GM12891 (cell line): Measurements from ENCODE around the gene TSKU.

Source experiments
- PAX5 ChIP-seq: IDR thresholded peaks from 2 replicates; pipeline ENCODE4 v1.6.1; 2011; ENCODE audit warnings: low read length, moderate library complexity, mild to moderate bottlenecking; ENCODE audit not compliant: insufficient read depth, severe bottlenecking
- POLR2A ChIP-seq: IDR thresholded peaks from 2 replicates; pipeline ENCODE4 v1.6.1; 2011; ENCODE audit warnings: low read depth, low read length, control low read depth
- POLR2AphosphoS5 ChIP-seq: IDR thresholded peaks from 2 replicates; pipeline ENCODE4 v1.6.1; 2011; ENCODE audit warnings: low read depth, low read length, control low read depth
- POU2F2 ChIP-seq: IDR thresholded peaks from 2 replicates; pipeline ENCODE4 v1.6.1; 2011; ENCODE audit warnings: low read depth, mild to moderate bottlenecking, control low read depth, low read length, moderate library complexity
- SPI1 ChIP-seq: IDR thresholded peaks from 2 replicates; pipeline ENCODE4 v1.6.1; 2011; ENCODE audit warnings: low read depth, low read length, control low read depth
- TAF1 ChIP-seq: IDR thresholded peaks from 2 replicates; pipeline ENCODE4 v1.6.1; 2011; ENCODE audit warnings: low read depth, low read length, control low read depth

DNA sequence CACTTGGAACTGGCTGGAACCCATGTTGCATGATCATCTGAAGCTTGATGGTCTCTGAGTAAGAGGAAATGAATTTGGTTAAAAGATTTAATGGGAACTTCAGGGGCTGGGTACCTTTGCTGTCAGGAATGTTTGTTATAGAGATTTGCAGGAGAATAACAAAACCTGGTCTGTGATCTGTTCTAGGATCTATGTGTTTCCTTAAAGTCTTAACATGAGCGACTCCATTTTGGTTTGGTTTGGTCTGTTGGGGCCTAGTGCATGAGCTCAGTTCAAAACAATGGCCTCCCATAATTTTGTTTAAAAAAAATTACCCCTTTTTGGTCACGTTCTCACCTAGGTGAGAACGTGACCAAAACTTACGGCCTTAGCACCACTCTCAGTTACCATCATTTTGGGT is 28.1 kb downstream of the TSKU start:
- TF ChIP-seq TAF1: no peak
- no peak for TF ChIP-seq POLR2A
- no peak for TF ChIP-seq SPI1
- no peak for TF ChIP-seq POLR2AphosphoS5
- TF ChIP-seq POU2F2: no peak
- no peak for TF ChIP-seq PAX5
